OCI-LY7 (cell line): ENCODE data around the gene VCL. TPM values are rescaled to one million over a fixed set of nuclear protein-coding genes. Genes with fewer than 3 reads are reported as not detected.
A peak's percentile ranks its signal among the peaks of the same experiment; 100 is the strongest.

Source experiments
- BruUV-seq: library from RNA; stranded (reverse); fragments of 400-500 nt; replicated peaks from 2 replicates; lab custom pipeline; 2021; lab: Mats Ljungman, UMichigan
- CTCF ChIA-PET: fragments of 300-600 bp; sonication (Branson Sonifier 250); formaldehyde crosslinking; loops from one replicate; lab custom pipeline; 2022; ENCODE audit warnings: antibody characterized with exemption; ENCODE audit not compliant: unreplicated experiment; lab: Charles Lee
- POLR2A ChIA-PET: fragments of 300-600 bp; sonication (Branson Sonifier 250); formaldehyde crosslinking; loops from one replicate; lab custom pipeline; 2022; ENCODE audit warnings: antibody characterized with exemption; lab: Charles Lee
- DNase-seq: peaks from one replicate; pipeline ENCODE4 v3.0.0-alpha.2; 2015; ENCODE audit warnings: low spot score
- H2AFZ ChIP-seq: fragments of 200-600 bp; sonication (generic), shearing (Covaris generic); 2 replicates; pipeline ENCODE4 v1.6.1; 2014; ENCODE audit warnings: mild to moderate bottlenecking, antibody characterized with exemption, low read length, moderate library complexity
- H3K27ac ChIP-seq: fragments of 200-600 bp; sonication (generic); 2 replicates; pipeline ENCODE4 v1.5.1; 2014; ENCODE audit warnings: mixed run types, low read depth, mild to moderate bottlenecking, moderate library complexity, low read length, inconsistent platforms; ENCODE audit not compliant: poor library complexity, severe bottlenecking
- H3K36me3 ChIP-seq: fragments of 200-600 bp; sonication (generic); 2 replicates; pipeline ENCODE4 v1.6.1; 2014; ENCODE audit warnings: mild to moderate bottlenecking, antibody characterized with exemption, low read length, moderate library complexity, mixed read lengths; ENCODE audit not compliant: insufficient read depth
- H3K4me1 ChIP-seq: fragments of 200-600 bp; sonication (generic); 2 replicates; pipeline ENCODE4 v1.5.1; 2014; ENCODE audit warnings: mild to moderate bottlenecking, low read length; ENCODE audit not compliant: insufficient read depth, poor library complexity, severe bottlenecking
- H3K4me2 ChIP-seq: fragments of 200-600 bp; sonication (generic); 2 replicates; pipeline ENCODE4 v1.6.1; 2014; ENCODE audit warnings: mild to moderate bottlenecking, low read length
- H3K4me3 ChIP-seq: fragments of 200-600 bp; sonication (generic); 2 replicates; pipeline ENCODE4 v1.5.1; 2014; ENCODE audit warnings: mild to moderate bottlenecking, low read depth, low read length; ENCODE audit not compliant: poor library complexity, severe bottlenecking
- H3K79me2 ChIP-seq: fragments of 200-600 bp; sonication (generic); 2 replicates; pipeline ENCODE4 v1.6.1; 2016; ENCODE audit warnings: low read depth, mild to moderate bottlenecking, low read length, moderate library complexity, mixed read lengths; ENCODE audit not compliant: insufficient read depth
- H3K9me2 ChIP-seq: fragments of 200-600 bp; sonication (generic); 2 replicates; pipeline ENCODE4 v1.6.1; 2016; ENCODE audit warnings: mild to moderate bottlenecking, low read length, mixed read lengths; ENCODE audit not compliant: insufficient read depth
- H3K9me3 ChIP-seq: fragments of 200-600 bp; sonication (generic); 2 replicates; pipeline ENCODE4 v1.6.1; 2014; ENCODE audit warnings: mild to moderate bottlenecking, mixed run types, low read length, mixed read lengths
- H4K20me1 ChIP-seq: fragments of 200-600 bp; sonication (generic); 2 replicates; pipeline ENCODE4 v1.6.1; 2014; ENCODE audit warnings: mild to moderate bottlenecking, antibody characterized with exemption, low read length, moderate library complexity, mixed read lengths; ENCODE audit not compliant: insufficient read depth
- EZH2phosphoT487 ChIP-seq: fragments of 200-600 bp; sonication (generic); IDR thresholded peaks from 2 replicates; pipeline ENCODE4 v1.6.1; 2018; ENCODE audit warnings: low read depth, borderline replicate concordance, mild to moderate bottlenecking, mixed run types, antibody characterized with exemption, low read length, moderate library complexity, mixed read lengths
- intact Hi-C: fragments of 100-400 bp; cut with micrococcal nuclease; formaldehyde crosslinking; loops from one replicate; pipeline ENCODE4 v1.10.0; 2022; ENCODE audit not compliant: unreplicated experiment
- total RNA-seq, 2 experiments: library from RNA; depleted of rRNA in 1 of 2; stranded (reverse); fragments of >200 nt in 1 of 2; shearing (Covaris generic) in 1 of 2; gene quantifications; 2 replicates each; pipeline ENCODE4 v1.2.3, GENCODE V29; 2014 to 2022
- TF ChIP-seq, protein P1 (sequence below): fragments of 200-600 bp; sonication (generic); conservative IDR thresholded peaks from 2 replicates; pipeline ENCODE4 v1.5.1; 2014; ENCODE audit warnings: mild to moderate bottlenecking, antibody characterized with exemption, low read length, moderate library complexity, mixed read lengths

VCL gene
- total RNA-seq, 2 experiments from 2014 or later: 19.1 to 55.5 TPM

DNA sequence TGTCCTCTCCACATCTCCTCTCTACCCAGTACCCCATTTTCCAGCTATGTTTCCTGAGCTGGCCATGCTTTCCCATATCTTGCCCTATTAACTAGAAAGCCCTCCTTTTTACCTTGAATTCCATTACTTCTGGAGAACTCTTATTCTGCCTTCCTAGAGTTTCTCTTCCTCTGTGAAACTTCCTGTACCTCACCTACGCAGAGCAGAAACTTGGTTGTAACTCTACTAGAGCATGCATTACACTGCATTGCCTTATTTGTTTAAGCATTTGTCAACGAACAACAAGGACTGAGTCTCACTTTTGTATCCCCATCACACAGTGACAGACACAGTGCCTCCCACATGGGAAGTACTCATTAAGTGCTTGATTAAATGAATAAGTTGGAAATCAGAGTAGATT is 36.4 kb downstream of the VCL start:
- H3K4me1 ChIP-seq: peaks cover 10% of the 10 kb centered on the region
- CTCF ChIA-PET: no interaction called here
- BruUV-seq: no TSS peak
- POLR2A ChIA-PET: interaction anchor here (0.6 to 1.5 kb wide), 5 partner anchors 12 to 75 kb away, joined by 3 to 4 read pairs (median 3); no protein-coding TSS in a partner anchor
- no peak for TF ChIP-seq EZH2phosphoT487
- TF ChIP-seq, protein P1, sequence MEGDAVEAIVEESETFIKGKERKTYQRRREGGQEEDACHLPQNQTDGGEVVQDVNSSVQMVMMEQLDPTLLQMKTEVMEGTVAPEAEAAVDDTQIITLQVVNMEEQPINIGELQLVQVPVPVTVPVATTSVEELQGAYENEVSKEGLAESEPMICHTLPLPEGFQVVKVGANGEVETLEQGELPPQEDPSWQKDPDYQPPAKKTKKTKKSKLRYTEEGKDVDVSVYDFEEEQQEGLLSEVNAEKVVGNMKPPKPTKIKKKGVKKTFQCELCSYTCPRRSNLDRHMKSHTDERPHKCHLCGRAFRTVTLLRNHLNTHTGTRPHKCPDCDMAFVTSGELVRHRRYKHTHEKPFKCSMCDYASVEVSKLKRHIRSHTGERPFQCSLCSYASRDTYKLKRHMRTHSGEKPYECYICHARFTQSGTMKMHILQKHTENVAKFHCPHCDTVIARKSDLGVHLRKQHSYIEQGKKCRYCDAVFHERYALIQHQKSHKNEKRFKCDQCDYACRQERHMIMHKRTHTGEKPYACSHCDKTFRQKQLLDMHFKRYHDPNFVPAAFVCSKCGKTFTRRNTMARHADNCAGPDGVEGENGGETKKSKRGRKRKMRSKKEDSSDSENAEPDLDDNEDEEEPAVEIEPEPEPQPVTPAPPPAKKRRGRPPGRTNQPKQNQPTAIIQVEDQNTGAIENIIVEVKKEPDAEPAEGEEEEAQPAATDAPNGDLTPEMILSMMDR: no peak
- H3K27ac ChIP-seq: no peak overlapping the region
- H3K9me3 ChIP-seq: no peaks in the 10 kb centered on the region
- DNase-seq: no peak
- H3K79me2 ChIP-seq: no peaks in the 10 kb centered on the region
- H3K36me3 ChIP-seq: no peaks in the 10 kb centered on the region
- no peaks in the 10 kb centered on the region for H4K20me1 ChIP-seq
- no peaks in the 10 kb centered on the region for H3K9me2 ChIP-seq
- intact Hi-C loops: loop anchor here (5.0 kb wide), 1 partner anchor 77 kb away; no protein-coding TSS in a partner anchor
- H3K4me2 ChIP-seq: peak overlapping the region; percentile 15
- H3K4me3 ChIP-seq: no peak overlapping the region
- no peak overlapping the region for H2AFZ ChIP-seq

DNA sequence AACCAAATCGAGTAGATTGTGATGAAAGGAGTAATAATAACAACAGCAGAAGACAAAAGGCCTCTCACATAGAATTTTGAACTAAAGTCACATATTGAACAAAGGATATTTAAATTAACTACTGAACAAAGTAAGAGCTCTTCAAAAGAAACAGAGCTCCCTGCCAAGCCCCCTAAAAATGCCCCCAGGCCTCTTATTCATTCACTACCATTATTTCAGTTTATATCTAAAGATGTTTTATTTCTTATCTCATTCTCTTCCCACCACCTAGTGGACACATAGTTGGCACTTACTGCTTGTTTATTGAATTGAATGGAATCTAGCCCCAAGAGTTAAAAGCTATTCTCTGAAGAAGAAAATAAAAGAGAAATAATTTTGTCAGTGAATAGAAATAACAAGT is 37.4 kb downstream of the VCL start:
- no peak overlapping the region for H3K4me2 ChIP-seq
- ChIA-PET POLR2A (interaction anchor here (0.6 to 1.5 kb wide), 8 partner anchors 9 to 1866 kb away, joined by 3 to 4 read pairs (median 3); no protein-coding TSS in a partner anchor), CTCF (interaction anchor here (1.2 kb wide), 1 partner anchor 148 kb away, joined by 3 read pairs; no protein-coding TSS in a partner anchor)
- H3K79me2 ChIP-seq: no peaks in the 10 kb centered on the region
- no peaks in the 10 kb centered on the region for H3K9me3 ChIP-seq
- H3K9me2 ChIP-seq: no peaks in the 10 kb centered on the region
- TF ChIP-seq, protein P1: peak; percentile 79
- TF ChIP-seq EZH2phosphoT487: no peak
- no peaks in the 10 kb centered on the region for H3K36me3 ChIP-seq
- intact Hi-C loops: loop anchor here (1.0 to 5.0 kb wide), 2 partner anchors 47 to 149 kb away; no protein-coding TSS in a partner anchor
- H3K4me1 ChIP-seq: peaks cover 10% of the 10 kb centered on the region
- BruUV-seq: no TSS peak
- H3K27ac ChIP-seq: no peak overlapping the region
- H4K20me1 ChIP-seq: no peaks in the 10 kb centered on the region
- H2AFZ ChIP-seq: no peak overlapping the region
- DNase-seq: peak; percentile 38
- no peak overlapping the region for H3K4me3 ChIP-seq

DNA sequence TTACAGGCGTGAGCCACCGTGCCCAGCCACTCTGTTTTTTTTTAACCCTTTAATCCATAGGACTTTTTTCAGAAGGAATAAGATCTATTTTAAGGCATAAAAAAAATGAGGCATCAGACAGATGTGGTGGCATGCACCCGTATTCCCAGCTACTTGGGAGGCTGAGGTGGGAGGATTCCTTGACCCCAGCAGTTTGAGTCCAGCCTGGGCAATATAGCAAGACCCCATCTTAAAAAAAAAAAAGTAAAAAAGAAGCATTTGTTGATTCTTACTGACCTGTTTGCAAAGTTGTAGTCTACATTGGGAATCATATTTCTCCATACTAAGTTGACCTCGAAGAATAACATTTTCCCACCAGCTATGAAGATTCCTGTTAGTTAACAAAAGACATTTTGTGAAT is 38.6 kb downstream of the VCL start:
- Histone ChIP-seq H2AFZ (no peak overlapping the region), H3K9me3 (no peaks in the 10 kb centered on the region), H3K36me3 (no peaks in the 10 kb centered on the region), H3K27ac (no peak overlapping the region), H3K4me3 (no peak overlapping the region), H3K79me2 (no peaks in the 10 kb centered on the region), H3K4me2 (no peak overlapping the region), H3K9me2 (no peaks in the 10 kb centered on the region), H3K4me1 (peaks cover 10% of the 10 kb centered on the region), H4K20me1 (no peaks in the 10 kb centered on the region)
- CTCF ChIA-PET: interaction anchor here (1.2 kb wide), 1 partner anchor 149 kb away, joined by 3 read pairs; no protein-coding TSS in a partner anchor
- no peak for DNase-seq
- POLR2A ChIA-PET: no interaction called here
- BruUV-seq: no TSS peak
- intact Hi-C loops: loop anchor here (5.0 kb wide), 1 partner anchor 46 kb away; no protein-coding TSS in a partner anchor
- TF ChIP-seq EZH2phosphoT487: no peak
- TF ChIP-seq, protein P1: no peak
